Stimulated activated CD4-positive, alpha-beta T cell treated with anti-CD3 and anti-CD28 coated beads, Interleukin-1b, Interleukin-23, amount 100 ng/mL, for 48 hours (primary cell): ENCODE data around the gene SPRY1.

Experiments
- DNase-seq: peaks from one replicate; pipeline ENCODE4 v3.0.0-alpha.2; 2020

SPRY1 gene

DNA sequence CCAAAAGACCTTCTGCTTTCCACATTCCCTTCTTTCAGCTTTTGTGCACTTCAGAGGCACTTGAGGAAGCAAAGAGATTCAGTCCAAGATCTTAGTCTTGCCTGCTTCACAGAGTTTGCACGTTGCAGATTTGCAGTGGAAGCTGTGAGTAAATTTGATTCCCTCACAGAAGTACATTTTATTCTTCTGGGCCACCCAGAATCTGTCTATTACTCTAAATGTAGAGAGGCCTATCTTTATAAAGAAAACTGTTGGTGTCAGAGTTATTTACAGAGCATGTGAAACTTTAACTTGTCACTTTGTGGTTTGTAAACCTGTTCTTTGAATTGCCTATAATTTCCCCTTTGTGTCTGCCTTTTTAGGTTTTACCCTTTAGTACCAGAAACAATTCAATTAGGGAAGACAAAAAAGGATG lies 15.5 kb downstream of the SPRY1 start:
- no peak for DNase-seq

DNA sequence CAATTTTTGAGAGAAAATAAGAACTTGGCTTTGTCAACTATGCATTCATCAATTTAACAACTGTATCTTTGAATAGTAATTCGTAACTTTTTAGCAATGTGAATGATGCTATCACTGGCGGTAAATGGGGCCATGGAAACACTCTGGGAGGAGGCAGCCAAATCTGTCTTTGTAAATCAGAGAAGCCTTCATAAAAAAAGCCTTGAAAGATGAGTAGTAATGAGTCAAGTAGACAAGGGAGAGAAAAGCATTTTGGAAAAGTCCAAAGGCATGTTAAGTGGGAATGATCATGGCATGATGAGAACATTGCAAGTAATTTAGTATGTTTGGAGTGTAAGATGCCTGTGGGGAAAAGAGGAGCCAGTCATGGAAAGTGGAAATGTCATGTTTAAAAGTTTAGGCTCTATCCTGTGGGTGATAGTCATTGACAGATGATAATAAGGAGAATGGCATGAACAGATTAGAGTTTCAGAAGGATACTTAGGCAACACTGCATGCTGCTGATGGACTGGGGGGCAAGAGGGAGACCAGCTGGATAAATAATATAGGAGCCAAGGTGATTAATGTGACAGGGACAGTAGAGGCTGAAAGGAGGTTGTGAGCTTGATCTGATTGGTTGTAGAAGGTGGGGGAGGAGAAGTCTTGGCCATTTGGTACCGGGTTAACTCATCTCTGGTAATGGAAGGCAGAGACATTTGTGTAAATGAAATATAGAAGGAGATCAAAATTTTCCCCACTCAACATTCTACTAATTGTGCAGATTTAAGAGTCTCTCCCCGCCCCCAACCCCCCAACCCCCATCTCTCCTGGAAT lies 16.3 kb downstream of the SPRY1 start:
- DNase-seq = no peak

DNA sequence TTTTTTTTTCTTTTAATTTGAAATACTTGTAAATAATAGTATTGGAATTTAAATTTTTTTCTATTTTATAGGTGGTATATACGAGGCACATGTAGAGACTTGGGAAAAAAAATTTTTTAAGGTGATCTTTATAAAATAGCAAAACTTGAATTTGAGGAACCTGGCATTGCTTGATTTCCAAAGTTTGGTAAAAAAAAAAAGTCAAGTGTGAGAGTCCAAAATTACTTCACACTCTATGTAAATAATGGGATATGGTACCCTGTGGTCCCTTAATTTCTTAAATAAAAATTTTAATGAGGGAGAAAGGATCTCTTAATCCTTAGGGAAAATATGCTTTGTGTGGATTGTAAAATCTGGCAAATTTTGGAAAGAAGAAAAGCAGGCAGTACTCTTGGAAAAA lies 19.0 kb downstream of the SPRY1 start:
- DNase-seq = no peak

- peak; percentile 56 for DNase-seq
Measured at GRCh38 chr4:123415977-123416376, 19.4 kb downstream of the SPRY1 start.

DNA sequence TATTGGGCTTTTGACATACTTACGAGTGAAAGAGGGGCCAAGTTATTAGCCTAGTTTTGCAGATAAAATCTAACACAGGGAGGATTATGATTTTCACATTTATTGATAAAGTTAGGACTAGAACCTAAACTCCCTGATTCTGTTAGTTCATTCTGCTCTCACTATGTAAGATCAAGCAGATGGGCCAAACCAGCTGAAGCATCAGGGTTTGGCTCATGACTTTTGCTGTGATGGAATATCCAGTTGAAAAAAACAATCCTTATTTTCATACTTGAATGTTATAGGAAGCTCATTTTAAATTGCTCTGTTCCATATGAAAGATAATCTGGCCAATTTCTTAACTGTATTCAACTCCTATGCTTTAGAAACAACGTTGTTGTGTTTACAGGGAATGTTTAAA lies 21.2 kb downstream of the SPRY1 start:
- no peak for DNase-seq

DNA sequence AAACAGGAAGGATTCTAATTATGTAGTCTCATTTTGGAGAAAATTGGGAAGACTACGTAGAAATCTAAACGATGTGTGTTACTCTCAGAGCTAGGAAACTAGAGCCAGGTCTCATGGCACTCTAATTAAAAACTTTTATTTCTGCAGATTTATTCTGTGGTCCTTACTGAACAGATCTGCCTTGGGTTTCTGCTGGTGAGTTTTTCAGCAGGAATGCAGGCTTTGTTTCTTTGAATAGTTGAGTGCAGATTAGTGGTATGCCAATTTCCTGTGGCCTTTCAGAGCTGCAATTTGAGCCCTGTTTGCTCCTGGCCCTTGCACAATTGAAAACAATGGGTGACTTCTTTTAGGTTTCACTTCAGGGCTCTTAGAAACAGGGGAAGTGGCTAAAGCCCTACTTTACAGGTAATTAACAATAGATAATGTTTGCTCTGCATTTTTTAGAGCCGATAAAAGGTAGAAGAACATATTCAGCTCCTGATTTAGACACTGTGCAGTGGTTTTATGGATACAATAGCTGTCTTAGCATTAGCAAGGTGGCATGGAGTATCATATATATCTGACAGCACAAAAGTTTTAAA lies 21.8 kb downstream of the SPRY1 start:
- DNase-seq = no peak

GRCh38 chr4:123419885-123420755 lies 23.5 kb downstream of the SPRY1 start:
- no peak for DNase-seq

GRCh38 chr4:123421227-123421936 lies 24.8 kb downstream of the SPRY1 start:
- no peak for DNase-seq

DNA sequence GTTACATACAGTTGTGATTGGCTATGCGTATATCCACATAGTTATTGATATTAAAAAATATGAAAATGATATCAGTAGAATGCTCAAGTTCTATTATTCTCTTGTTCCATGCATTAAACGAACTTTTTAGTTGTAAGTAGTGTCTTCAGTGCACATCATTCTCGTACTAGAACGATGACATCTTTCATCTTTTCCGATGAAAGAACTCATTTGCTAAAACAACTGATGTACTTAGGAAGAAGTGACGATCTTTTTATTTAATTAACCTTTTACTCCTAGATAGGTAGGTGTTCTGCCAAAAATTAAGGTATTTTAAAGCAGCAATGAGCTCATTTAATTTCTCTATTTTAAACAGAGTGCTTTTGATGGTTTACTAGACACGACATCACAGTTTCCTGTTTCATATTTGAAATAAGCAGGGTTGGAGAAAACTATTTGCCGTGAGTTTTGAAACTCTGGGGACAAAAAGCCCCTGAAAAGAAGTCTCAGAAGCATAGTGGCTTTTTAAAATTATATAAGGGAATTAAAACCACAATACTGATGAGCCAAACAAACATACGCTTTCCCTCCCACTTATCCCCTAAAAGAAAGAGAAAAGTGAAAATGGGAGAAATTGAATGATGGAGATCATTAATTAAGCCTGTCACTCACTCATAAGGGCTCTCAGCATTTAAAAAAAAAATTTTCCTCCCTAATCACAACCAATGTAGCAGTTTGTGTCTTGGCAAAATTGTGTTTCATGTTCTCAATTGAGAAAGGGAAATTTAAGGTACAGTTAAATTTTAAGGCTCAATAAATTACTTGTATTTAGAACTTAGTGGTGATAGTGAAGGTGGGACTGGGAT lies 25.6 kb downstream of the SPRY1 start:
- no peak for DNase-seq

DNA sequence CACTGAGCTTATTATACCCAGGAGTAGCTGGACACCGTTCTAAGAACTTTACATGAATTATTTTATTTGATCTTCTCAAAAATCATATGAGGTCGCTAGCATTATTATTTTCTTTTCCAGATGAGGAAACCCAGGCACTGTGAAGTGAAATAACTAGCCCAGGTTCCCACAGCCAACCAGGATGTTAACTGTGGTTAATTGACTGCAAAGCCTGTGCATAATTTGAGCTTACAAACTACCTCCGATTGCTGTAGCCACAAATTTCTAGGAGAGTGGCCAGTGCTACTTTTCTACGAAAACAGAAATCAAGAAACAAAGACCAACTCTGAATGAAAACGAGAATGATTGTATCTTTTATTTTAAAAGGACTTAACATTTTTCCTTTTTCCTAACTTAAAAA lies 27.2 kb downstream of the SPRY1 start:
- no peak for DNase-seq

GRCh38 chr4:123427951-123428350 lies 31.4 kb downstream of the SPRY1 start:
- DNase-seq = no peak

GRCh38 chr4:123430031-123430430 lies 33.4 kb downstream of the SPRY1 start:
- DNase-seq = peak; percentile 35

- no peak for DNase-seq
Measured at GRCh38 chr4:123430501-123430900, 33.9 kb downstream of the SPRY1 start.

DNA sequence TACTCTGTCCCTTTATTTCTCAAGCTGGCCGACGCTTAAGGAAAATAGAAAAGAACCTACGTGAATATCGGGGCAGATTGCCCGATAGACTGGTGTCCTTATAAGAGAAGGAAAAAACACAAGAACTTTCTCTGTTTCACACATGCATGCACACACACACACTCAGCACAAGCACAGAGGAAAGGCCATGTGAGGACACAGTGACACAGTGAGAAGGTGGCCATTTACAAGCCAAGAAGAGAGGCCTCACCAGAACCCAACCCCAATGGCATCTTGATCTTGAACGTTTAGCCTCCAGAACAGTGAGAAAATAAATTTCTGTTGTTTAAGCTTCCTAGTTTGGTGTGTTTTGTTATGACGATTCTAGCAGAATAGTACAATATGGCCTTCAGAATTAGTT lies 37.0 kb downstream of the SPRY1 start:
- no peak for DNase-seq

- no peak for DNase-seq
Measured at GRCh38 chr4:123433976-123434375, 37.4 kb downstream of the SPRY1 start.

GRCh38 chr4:123435246-123436113 lies 38.9 kb downstream of the SPRY1 start:
- DNase-seq = no peak

DNA sequence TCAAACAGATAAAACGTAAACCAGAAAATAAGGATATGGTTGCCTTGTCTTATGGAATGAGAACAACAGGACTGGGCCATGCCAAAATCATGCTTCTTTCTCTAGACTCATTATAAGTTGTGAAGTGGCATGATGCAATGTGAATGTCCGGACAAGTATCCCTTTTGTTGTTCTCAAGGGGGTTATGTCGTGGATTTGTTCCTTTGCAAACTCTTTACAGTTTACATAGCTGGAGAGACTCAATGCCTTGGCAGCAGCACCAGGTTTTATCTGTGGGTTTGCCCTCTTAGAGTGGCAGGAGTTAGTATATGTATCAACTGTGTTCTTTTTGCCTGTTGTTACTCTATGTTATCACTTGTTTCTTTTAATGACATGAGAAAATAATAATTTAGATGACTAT lies 41.4 kb downstream of the SPRY1 start:
- DNase-seq = no peak

GRCh38 chr4:123443401-123444289 lies 47.0 kb downstream of the SPRY1 start:
- DNase-seq = peak; percentile 49

GRCh38 chr4:123444290-123444731 lies 47.7 kb downstream of the SPRY1 start:
- DNase-seq = peak; percentile 18
